Body of pancreas (tissue), 4 donors: ENCODE data around the gene PCSK5. TPM values are rescaled to one million over a fixed set of nuclear protein-coding genes. Genes with fewer than 3 reads are reported as not detected.
"Not testable (repeated sequence)": the region's sequence is repeated elsewhere in the genome, so short reads cannot be mapped to it uniquely, and the experiment has no call there.

ENCODE experiments used
- ATAC-seq: fragments of 150-250 bp; one replicate; pipeline ENCODE4 v1.9.1; 2016
- DNase-seq, 4 donors: peaks; one replicate each; pipeline ENCODE4 v3.0.0-alpha.2; 2019
- H3K27ac ChIP-seq, 4 donors: fragments of 200-600 bp; sonication (generic); 1 replicate in 3 of 4; 2 replicates in 1 of 4; pipeline versions ENCODE4 v1.5.1 to v1.6.1; 2016 to 2019; ENCODE audit warnings: mild to moderate bottlenecking in 1 of 4, mixed read lengths in 1 of 4, moderate library complexity in 1 of 4
- H3K27me3 ChIP-seq, 2 donors: fragments of 200-600 bp; sonication (generic); one replicate each; pipeline ENCODE4 v1.6.0; 2016; ENCODE audit warnings: mild to moderate bottlenecking in 1 of 2
- H3K36me3 ChIP-seq, 2 donors: fragments of 200-600 bp; sonication (generic); replicated peaks in 1 of 2; 2 replicates each; pipeline ENCODE4 v1.5.1; 2016; ENCODE audit warnings: low read depth in 2 of 2; ENCODE audit not compliant: insufficient read depth in 1 of 2
- H3K4me1 ChIP-seq: fragments of 200-600 bp; sonication (generic); one replicate; pipeline ENCODE4 v1.6.0; 2016
- H3K4me3 ChIP-seq, 2 donors: fragments of 200-600 bp; sonication (generic); 1 replicate in 1 of 2; 2 replicates in 1 of 2; pipeline ENCODE4 v1.5.1; 2016 to 2019
- H3K9me3 ChIP-seq, 3 donors: fragments of 200-600 bp; sonication (generic); 1 replicate in 2 of 3; 2 replicates in 1 of 3; pipeline ENCODE4 v1.5.1; 2016
- CTCF ChIP-seq, 7 experiments: fragments of 450-650 bp in 4 of 7; fragments of 200-600 bp in 3 of 7; sonication (generic) in 3 of 7; IDR thresholded peaks; one replicate each; pipeline ENCODE4 v1.5.1; 2016 to 2019; ENCODE audit warnings: antibody characterized with exemption in 7 of 7
- POLR2A ChIP-seq, 3 donors: fragments of 450-650 bp; IDR thresholded peaks; one replicate each; pipeline ENCODE4 v1.6.1; 2016; ENCODE audit warnings: antibody characterized with exemption in 3 of 3, mild to moderate bottlenecking in 2 of 3
- WGBS, 2 donors: methylation state at CpG; one replicate each; pipeline ENCODE4 v1.1.5; 2017; 5-methylcytosine and 5-hydroxymethylcytosine counted together
- intact Hi-C: fragments of 100-400 bp; cut with DNase I; formaldehyde crosslinking; loops from one replicate; pipeline ENCODE4 v1.15.1; 2023
- total RNA-seq, 2 donors: library from RNA; depleted of rRNA; stranded (reverse); fragments of >200 nt; gene quantifications; one replicate each; pipeline ENCODE4 v1.1.0, GENCODE V29; 2016

Gene PCSK5
- total RNA-seq, 2 donors from 2014 or later: 11.2 to 12.2 TPM

GRCh38 chr9:76358628-76359280 is 468.3 kb downstream of the PCSK5 start:
- Histone ChIP-seq H3K9me3 (no peaks in the 10 kb centered on the region), H3K4me3 (no peak overlapping the region), H3K27me3 (no peaks in the 10 kb centered on the region), H3K4me1 (no peaks in the 10 kb centered on the region), H3K36me3 (no peaks in the 10 kb centered on the region), H3K27ac (no peak overlapping the region)
- TF ChIP-seq CTCF (IDR thresholded peaks at IDR 0.05) (no peak), POLR2A (IDR thresholded peaks at IDR 0.05) (no peak)
- ATAC-seq: no peak
- WGBS, 2 donors: 90 to 93% methylated on average over 10 of the region's 10 CpGs
- no peak for DNase-seq
- intact Hi-C loops: no loop called here

DNA sequence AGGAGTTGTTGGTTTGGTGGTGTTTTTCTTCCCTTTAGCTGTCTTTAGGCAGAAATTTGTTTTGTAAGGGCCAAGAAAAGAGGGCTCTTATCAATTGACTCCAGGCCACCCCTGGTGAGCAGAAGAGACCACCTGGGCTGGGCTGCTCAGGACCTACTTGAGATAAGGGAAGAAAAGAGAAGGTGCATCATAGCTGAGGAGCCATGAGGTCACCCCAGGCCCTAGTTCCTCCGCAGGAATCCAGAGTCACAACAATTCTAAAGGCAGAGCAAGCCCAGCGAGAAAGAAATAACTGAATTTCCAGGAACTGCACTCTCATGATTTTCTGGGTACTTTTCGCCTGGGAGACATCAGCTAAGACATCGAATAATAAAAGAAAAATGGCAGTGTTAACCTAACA is 468.9 kb downstream of the PCSK5 start:
- H3K4me3 ChIP-seq: no peak overlapping the region
- TF ChIP-seq POLR2A (IDR thresholded peaks at IDR 0.05) (no peak), CTCF (IDR thresholded peaks at IDR 0.05) (no peak)
- no peaks in the 10 kb centered on the region for H3K36me3 ChIP-seq
- H3K27me3 ChIP-seq: no peaks in the 10 kb centered on the region
- 83 to 90% methylated on average over 4 of the region's 4 CpGs for WGBS, 2 donors
- intact Hi-C loops: no loop called here
- no peaks in the 10 kb centered on the region for H3K9me3 ChIP-seq
- H3K4me1 ChIP-seq: no peaks in the 10 kb centered on the region
- ATAC-seq (no peak), DNase-seq (no peak)
- H3K27ac ChIP-seq: no peak overlapping the region

DNA sequence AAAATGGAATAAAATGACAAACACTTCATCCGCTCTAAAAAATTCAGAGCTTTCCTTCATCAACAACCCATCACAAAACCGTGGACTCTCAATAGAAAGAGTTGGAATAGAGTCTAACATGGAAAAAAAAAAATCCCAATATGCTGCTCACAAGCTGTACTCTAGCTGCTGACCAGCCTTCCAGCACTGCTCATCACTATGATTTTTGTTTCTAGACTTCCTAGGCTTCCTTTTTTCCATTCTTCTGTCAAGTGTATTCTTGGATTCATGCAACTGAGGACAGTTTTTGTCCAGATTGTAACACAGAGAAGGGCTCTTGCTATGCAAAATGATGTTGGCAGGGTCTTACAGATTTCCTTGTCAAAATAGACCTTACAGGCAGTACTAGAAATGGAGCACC is 469.3 kb downstream of the PCSK5 start:
- H3K36me3 ChIP-seq: no peaks in the 10 kb centered on the region
- H3K4me3 ChIP-seq: no peak overlapping the region
- intact Hi-C loops: no loop called here
- H3K9me3 ChIP-seq: no peaks in the 10 kb centered on the region
- ATAC-seq (no peak), DNase-seq (no peak)
- no peak overlapping the region for H3K27ac ChIP-seq
- WGBS, 2 donors: 82 to 93% methylated on average over 2 of the region's 2 CpGs
- no peaks in the 10 kb centered on the region for H3K27me3 ChIP-seq
- no peaks in the 10 kb centered on the region for H3K4me1 ChIP-seq
- TF ChIP-seq POLR2A (IDR thresholded peaks at IDR 0.05) (no peak), CTCF (IDR thresholded peaks at IDR 0.05) (no peak)

DNA sequence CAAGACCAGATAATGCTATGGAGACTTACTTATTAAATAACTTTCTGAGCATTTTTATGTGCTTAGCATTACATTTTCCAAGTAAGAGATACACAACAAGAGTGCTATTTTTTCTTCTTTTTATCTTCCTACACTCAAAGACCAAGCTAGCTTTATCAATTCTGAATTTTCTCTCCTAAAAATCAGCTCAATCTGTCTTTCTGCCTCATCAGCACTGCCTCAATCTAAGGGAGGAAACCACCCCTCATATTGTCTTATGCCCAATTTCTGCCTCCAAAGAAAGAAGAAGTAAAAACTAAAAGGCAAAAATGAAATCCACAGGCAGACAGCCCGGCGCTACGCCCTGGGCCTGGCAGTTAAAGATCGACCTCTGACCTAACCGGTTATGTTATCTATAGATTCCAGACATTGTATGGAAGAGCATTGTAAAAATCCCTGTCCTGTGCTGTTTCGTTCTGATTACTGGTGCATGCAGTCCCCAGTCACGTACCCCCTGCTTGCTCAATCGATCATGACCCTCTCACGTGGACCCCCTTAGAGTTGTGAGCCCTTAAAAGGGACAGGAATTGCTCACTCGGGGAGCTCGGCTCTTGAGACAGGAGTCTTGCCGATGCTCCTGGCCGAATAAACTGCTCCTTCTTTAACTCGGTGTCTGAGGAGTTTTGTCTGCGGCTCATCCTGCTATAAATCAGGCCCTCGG is 472.0 kb downstream of the PCSK5 start:
- H3K27ac ChIP-seq, H3K36me3 ChIP-seq, H3K4me3 ChIP-seq, H3K27me3 ChIP-seq, H3K9me3 ChIP-seq, DNase-seq, intact Hi-C loops, H3K4me1 ChIP-seq, ATAC-seq: not testable (repeated sequence)
- WGBS, 2 donors: 85 to 87% methylated on average over 16 of the region's 16 CpGs

DNA sequence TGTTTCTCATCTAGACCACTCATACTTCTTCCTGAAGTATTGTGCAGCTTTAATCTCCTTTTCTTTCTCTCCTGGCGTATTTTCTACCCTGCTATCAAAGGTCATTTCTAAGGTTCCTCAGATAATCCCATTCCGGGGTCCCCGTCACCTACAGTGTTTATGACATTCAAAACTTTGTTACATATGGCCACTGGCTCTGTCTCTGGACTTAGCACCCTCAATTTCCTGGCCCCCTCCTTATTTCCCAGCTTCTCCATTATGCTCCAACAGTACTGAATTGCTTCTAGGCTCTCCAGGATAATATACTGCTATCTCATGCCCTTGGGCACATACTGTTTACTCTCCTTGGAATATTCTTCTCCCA is 472.5 kb downstream of the PCSK5 start:
- ATAC-seq (no peak), DNase-seq (no peak)
- no peaks in the 10 kb centered on the region for H3K4me1 ChIP-seq
- H3K27ac ChIP-seq: no peak overlapping the region
- H3K4me3 ChIP-seq: no peak overlapping the region
- intact Hi-C loops: no loop called here
- TF ChIP-seq CTCF (IDR thresholded peaks at IDR 0.05) (no peak), POLR2A (IDR thresholded peaks at IDR 0.05) (no peak)
- H3K36me3 ChIP-seq: no peaks in the 10 kb centered on the region
- no peaks in the 10 kb centered on the region for H3K27me3 ChIP-seq
- 45 to 56% methylated on average over 3 of the region's 3 CpGs for WGBS, 2 donors
- no peaks in the 10 kb centered on the region for H3K9me3 ChIP-seq
